Neural cell (in vitro differentiated cells): Measurements from ENCODE around the gene ROR1. TPM values are rescaled to one million over a fixed set of nuclear protein-coding genes. Genes with fewer than 3 reads are reported as not detected.

Experiments
- H2AFZ ChIP-seq: fragments of 200-600, 300-800 bp; sonication (generic), shearing (Covaris generic); 2 replicates; pipeline ENCODE4 v1.6.0; 2014; ENCODE audit warnings: low read depth, mild to moderate bottlenecking, antibody characterized with exemption, low read length, moderate library complexity
- H3F3A ChIP-seq: fragments of 200-600 bp; shearing (Covaris generic); 2 replicates; pipeline ENCODE4 v1.6.1; 2016; ENCODE audit warnings: mild to moderate bottlenecking, moderate library complexity, mixed read lengths, antibody characterized with exemption, low read length; ENCODE audit not compliant: insufficient read depth, poor library complexity, severe bottlenecking
- H3K27ac ChIP-seq: fragments of 200-600, 300-800 bp; sonication (generic), shearing (Covaris generic); 2 replicates; pipeline ENCODE4 v1.5.1; 2014; ENCODE audit warnings: mild to moderate bottlenecking, low read length, moderate library complexity
- H3K27me3 ChIP-seq: fragments of 300-800, 200-600 bp; sonication (generic), shearing (Covaris generic); 2 replicates; pipeline ENCODE4 v1.6.0; 2014; ENCODE audit warnings: mild to moderate bottlenecking, low read depth, low read length, moderate library complexity; ENCODE audit not compliant: insufficient read depth
- H3K36me3 ChIP-seq: fragments of 300-800, 200-600 bp; sonication (generic), shearing (Covaris generic); 2 replicates; pipeline ENCODE4 v1.5.1; 2014; ENCODE audit warnings: mild to moderate bottlenecking, antibody characterized with exemption, low read length, moderate library complexity; ENCODE audit not compliant: insufficient read depth
- H3K4me2 ChIP-seq: fragments of 300-800, 200-600 bp; sonication (generic), shearing (Covaris generic); 2 replicates; pipeline ENCODE4 v1.6.0; 2014; ENCODE audit warnings: mild to moderate bottlenecking, low read length
- H3K4me3 ChIP-seq: fragments of 300-800, 200-600 bp; sonication (generic), shearing (Covaris generic); 2 replicates; pipeline ENCODE4 v1.5.1; 2014; ENCODE audit warnings: mild to moderate bottlenecking, low read length, moderate library complexity
- H3K79me2 ChIP-seq: fragments of 200-600 bp; shearing (Covaris generic); replicated peaks from 2 replicates; pipeline ENCODE4 v1.6.0; 2014; ENCODE audit warnings: mild to moderate bottlenecking, low read length, moderate library complexity; ENCODE audit not compliant: insufficient read depth
- H3K9ac ChIP-seq: fragments of 300-800, 200-600 bp; sonication (generic), shearing (Covaris generic); 2 replicates; pipeline ENCODE4 v1.6.1; 2016; ENCODE audit warnings: mild to moderate bottlenecking, low read length, mixed read lengths
- H3K9me2 ChIP-seq: fragments of 200-600 bp; shearing (Covaris generic); 2 replicates; pipeline ENCODE4 v1.6.1; 2016; ENCODE audit warnings: mild to moderate bottlenecking, low read length, mixed read lengths; ENCODE audit not compliant: insufficient read depth
- H3K9me3 ChIP-seq: fragments of 200-600, 300-800 bp; sonication (generic), shearing (Covaris generic); 2 replicates; pipeline ENCODE4 v1.6.1; 2016; ENCODE audit warnings: mild to moderate bottlenecking, mixed run types, low read length, moderate library complexity, mixed read lengths
- H4K20me1 ChIP-seq: fragments of 200-600 bp; shearing (Covaris generic); 2 replicates; pipeline ENCODE4 v1.6.1; 2016; ENCODE audit warnings: mild to moderate bottlenecking, mixed run types; ENCODE audit not compliant: insufficient read depth
- CTCF ChIP-seq: fragments of 450-650 bp; IDR thresholded peaks from 2 replicates; pipeline ENCODE4 v1.5.1; 2014; ENCODE audit warnings: antibody characterized with exemption, mild to moderate bottlenecking, moderate library complexity; ENCODE audit not compliant: poor library complexity, severe bottlenecking
- EP300 ChIP-seq: fragments of 450-650 bp; conservative IDR thresholded peaks from 2 replicates; pipeline ENCODE4 v1.6.1; 2014; ENCODE audit warnings: antibody characterized with exemption, mild to moderate bottlenecking, moderate library complexity; ENCODE audit not compliant: poor library complexity, severe bottlenecking
- EZH2 ChIP-seq: fragments of 200-600, 300-800 bp; shearing (Covaris generic), sonication (generic); IDR thresholded peaks from 2 replicates; pipeline ENCODE4 v1.6.1; 2014; ENCODE audit warnings: antibody characterized with exemption, low read length, borderline replicate concordance, mild to moderate bottlenecking; ENCODE audit not compliant: insufficient read depth, poor library complexity, severe bottlenecking
- MXI1 ChIP-seq: fragments of 450-650 bp; conservative IDR thresholded peaks from 2 replicates; pipeline ENCODE4 v1.6.1; 2014; ENCODE audit warnings: antibody characterized with exemption, mild to moderate bottlenecking; ENCODE audit not compliant: poor library complexity, severe bottlenecking
- POLR2AphosphoS5 ChIP-seq: IDR thresholded peaks from 2 replicates; pipeline ENCODE4 v1.6.1; 2012
- RAD21 ChIP-seq: fragments of 450-650 bp; conservative IDR thresholded peaks from 2 replicates; pipeline ENCODE4 v1.6.1; 2014; ENCODE audit warnings: antibody characterized with exemption, mild to moderate bottlenecking, moderate library complexity
- REST ChIP-seq: IDR thresholded peaks from 2 replicates; pipeline ENCODE4 v1.6.1; 2012; ENCODE audit warnings: borderline replicate concordance
- SMC3 ChIP-seq: fragments of 450-650 bp; conservative IDR thresholded peaks from 2 replicates; pipeline ENCODE4 v1.6.1; 2014; ENCODE audit warnings: antibody characterized with exemption, mild to moderate bottlenecking, moderate library complexity; ENCODE audit not compliant: poor library complexity
- TAF1 ChIP-seq: IDR thresholded peaks from 2 replicates; pipeline ENCODE4 v1.6.1; 2012; ENCODE audit warnings: low read depth
- polyA plus RNA-seq: library from polyadenylated mRNA; depleted of rRNA; stranded (reverse); fragments of >200 nt; gene quantifications from 2 replicates; pipeline ENCODE4 v1.2.3, GENCODE V29; 2014

Gene ROR1
- polyA plus RNA-seq, 1 donor from 2014 or later = 0.27 TPM

GRCh38 chr1:63774617-63775417 lies 1.0 kb downstream of the ROR1 start:
- Histone ChIP-seq H3K27ac (no peak overlapping the region), H3K9ac (peak overlapping the region; percentile 40), H3K4me2 (peak overlapping the region; percentile 52), H2AFZ (peak overlapping the region; percentile 16), H3K9me3 (no peaks in the 10 kb centered on the region), H3K4me3 (peak overlapping the region; percentile 83), H3K27me3 (peaks cover 34% of the 10 kb centered on the region), H3K79me2 (no peaks in the 10 kb centered on the region), H3K36me3 (no peaks in the 10 kb centered on the region), H3F3A (no peaks in the 10 kb centered on the region), H4K20me1 (no peaks in the 10 kb centered on the region), H3K9me2 (no peaks in the 10 kb centered on the region)
- TF ChIP-seq EP300 (no peak), EZH2 (no peak), POLR2AphosphoS5 (no peak), MXI1 (peak; percentile 35)

- no peaks in the 10 kb centered on the region for H3F3A ChIP-seq
- no peak overlapping the region for H2AFZ ChIP-seq
- TF ChIP-seq EZH2 = no peak
- TF ChIP-seq TAF1 = no peak
- TF ChIP-seq POLR2AphosphoS5 = no peak
- TF ChIP-seq REST = no peak
- TF ChIP-seq SMC3 = no peak
- TF ChIP-seq EP300 = no peak
- TF ChIP-seq MXI1 = no peak
- no peak for TF ChIP-seq CTCF
- no peak for TF ChIP-seq RAD21
- H3K4me2 ChIP-seq = peak overlapping the region; percentile 52
- no peaks in the 10 kb centered on the region for H3K36me3 ChIP-seq
- no peaks in the 10 kb centered on the region for H3K9me3 ChIP-seq
- no peak overlapping the region for H3K9ac ChIP-seq
- no peak overlapping the region for H3K27ac ChIP-seq
- peak overlapping the region; percentile 83 for H3K4me3 ChIP-seq
- H3K79me2 ChIP-seq = no peaks in the 10 kb centered on the region
- no peaks in the 10 kb centered on the region for H3K9me2 ChIP-seq
- H4K20me1 ChIP-seq = no peaks in the 10 kb centered on the region
- peaks cover 34% of the 10 kb centered on the region for H3K27me3 ChIP-seq
Observed at GRCh38 chr1:63775418-63776127, 1.8 kb downstream of the ROR1 start.
